Activated T-helper 1 cell treated with anti-CD3 and anti-CD28 coated beads, Interleukin-12 subunit alpha, Interleukin-12 subunit beta, Interleukin-2, Interleukin-4 antibody, amounts not matched to agents 30 ng/mL and 10 ng/mL and 1 ng/mL, durations not matched to agents 14 hours and 24 hours and 36 hours (primary cell): ENCODE measurements around the gene ARFGAP1. TPM values are rescaled to one million over a fixed set of nuclear protein-coding genes. Genes with fewer than 3 reads are reported as not detected.
"Not testable (repeated sequence)": the region's sequence is repeated elsewhere in the genome, so short reads cannot be mapped to it uniquely, and the experiment has no call there.

ENCODE experiments used
- DNase-seq: peaks from one replicate; pipeline ENCODE4 v3.0.0; 2021; ENCODE audit warnings: low spot score
- H3K27ac Mint-ChIP-seq: one replicate; pipeline ENCODE4 v1.8.0; 2021; ENCODE audit warnings: mild to moderate bottlenecking, mixed read lengths
- H3K27me3 Mint-ChIP-seq: one replicate; pipeline ENCODE4 v1.8.0; 2022; ENCODE audit warnings: mild to moderate bottlenecking, moderate library complexity, mixed read lengths; ENCODE audit not compliant: insufficient read depth
- H3K36me3 Mint-ChIP-seq: one replicate; pipeline ENCODE4 v1.8.0; 2021; ENCODE audit warnings: low read depth, mixed read lengths
- H3K4me1 Mint-ChIP-seq: one replicate; pipeline ENCODE4 v1.8.0; 2021; ENCODE audit warnings: low read depth, mixed read lengths
- H3K4me3 Mint-ChIP-seq: one replicate; pipeline ENCODE4 v1.8.0; 2021; ENCODE audit warnings: mild to moderate bottlenecking, moderate library complexity, mixed read lengths
- H3K9me3 Mint-ChIP-seq: one replicate; pipeline ENCODE4 v1.8.0; 2021; ENCODE audit warnings: mixed read lengths
- intact Hi-C: fragments of 100-400 bp; cut with micrococcal nuclease; formaldehyde crosslinking; loops from one replicate; pipeline ENCODE4 v1.15.1; 2024
- total RNA-seq: library from RNA; stranded (reverse); gene quantifications from 2 replicates; pipeline ENCODE4 v1.2.3, GENCODE V29; 2022

Gene ARFGAP1
- total RNA-seq, 1 donor from 2014 or later, result 107 TPM

GRCh38 chr20:63246490-63247288 lies 25.9 kb upstream of the ARFGAP1 start:
- intact Hi-C loops, result no loop called here
- no peak overlapping the region for H3K27ac Mint-ChIP-seq
- H3K9me3 Mint-ChIP-seq, result no peaks in the 10 kb centered on the region
- no peak for DNase-seq
- H3K4me1 Mint-ChIP-seq, result no peaks in the 10 kb centered on the region
- H3K36me3 Mint-ChIP-seq, result no peaks in the 10 kb centered on the region
- peaks cover 7% of the 10 kb centered on the region for H3K27me3 Mint-ChIP-seq
- no peak overlapping the region for H3K4me3 Mint-ChIP-seq

GRCh38 chr20:63247671-63248228 lies 24.9 kb upstream of the ARFGAP1 start:
- intact Hi-C loops, result no loop called here
- no peak overlapping the region for H3K27ac Mint-ChIP-seq

GRCh38 chr20:63248835-63249591 lies 23.6 kb upstream of the ARFGAP1 start:
- no peak overlapping the region for H3K4me3 Mint-ChIP-seq
- H3K9me3 Mint-ChIP-seq, result no peaks in the 10 kb centered on the region
- intact Hi-C loops, result no loop called here
- H3K27ac Mint-ChIP-seq, result no peak overlapping the region
- DNase-seq, result no peak
- no peaks in the 10 kb centered on the region for H3K36me3 Mint-ChIP-seq
- peaks cover 15% of the 10 kb centered on the region for H3K27me3 Mint-ChIP-seq
- H3K4me1 Mint-ChIP-seq, result no peaks in the 10 kb centered on the region

More at GRCh38 chr20:63247671-63248228, 24.9 kb upstream of the ARFGAP1 start:
- H3K4me1 Mint-ChIP-seq, result no peaks in the 10 kb centered on the region
- no peaks in the 10 kb centered on the region for H3K9me3 Mint-ChIP-seq
- peaks cover 9% of the 10 kb centered on the region for H3K27me3 Mint-ChIP-seq
- DNase-seq, result no peak
- H3K36me3 Mint-ChIP-seq, result no peaks in the 10 kb centered on the region
- no peak overlapping the region for H3K4me3 Mint-ChIP-seq

GRCh38 chr20:63249891-63250290 lies 22.7 kb upstream of the ARFGAP1 start:
- intact Hi-C loops, result no loop called here
- Mint-ChIP-seq H3K4me3 (no peak overlapping the region), H3K36me3 (no peaks in the 10 kb centered on the region), H3K27ac (no peak overlapping the region), H3K4me1 (no peaks in the 10 kb centered on the region), H3K9me3 (no peaks in the 10 kb centered on the region), H3K27me3 (peaks cover 18% of the 10 kb centered on the region)
- DNase-seq, result no peak

GRCh38 chr20:63251350-63251749 lies 21.3 kb upstream of the ARFGAP1 start:
- H3K27ac Mint-ChIP-seq, H3K4me1 Mint-ChIP-seq, DNase-seq, H3K9me3 Mint-ChIP-seq, H3K4me3 Mint-ChIP-seq, H3K36me3 Mint-ChIP-seq, intact Hi-C loops: not testable (repeated sequence)
- H3K27me3 Mint-ChIP-seq, result peaks cover 28% of the 10 kb centered on the region

- H3K36me3 Mint-ChIP-seq, result no peaks in the 10 kb centered on the region
- H3K4me3 Mint-ChIP-seq, result no peak overlapping the region
- intact Hi-C loops, result no loop called here
- H3K9me3 Mint-ChIP-seq, result no peaks in the 10 kb centered on the region
- peaks cover 30% of the 10 kb centered on the region for H3K27me3 Mint-ChIP-seq
- no peak for DNase-seq
- no peaks in the 10 kb centered on the region for H3K4me1 Mint-ChIP-seq
- no peak overlapping the region for H3K27ac Mint-ChIP-seq
Measured at GRCh38 chr20:63252284-63252711, 20.3 kb upstream of the ARFGAP1 start.

GRCh38 chr20:63253065-63253437 lies 19.6 kb upstream of the ARFGAP1 start:
- DNase-seq, result no peak
- Mint-ChIP-seq H3K27ac (no peak overlapping the region), H3K4me1 (no peaks in the 10 kb centered on the region), H3K4me3 (no peak overlapping the region), H3K9me3 (no peaks in the 10 kb centered on the region), H3K36me3 (no peaks in the 10 kb centered on the region), H3K27me3 (peaks cover 30% of the 10 kb centered on the region)
- intact Hi-C loops, result no loop called here

GRCh38 chr20:63253438-63254231 lies 19.0 kb upstream of the ARFGAP1 start:
- Mint-ChIP-seq H3K27ac (no peak overlapping the region), H3K27me3 (peaks cover 33% of the 10 kb centered on the region), H3K4me1 (no peaks in the 10 kb centered on the region), H3K36me3 (no peaks in the 10 kb centered on the region), H3K4me3 (no peak overlapping the region), H3K9me3 (no peaks in the 10 kb centered on the region)
- DNase-seq, result no peak
- intact Hi-C loops, result no loop called here

- Mint-ChIP-seq H3K27me3 (peaks cover 33% of the 10 kb centered on the region), H3K4me1 (no peaks in the 10 kb centered on the region), H3K27ac (no peak within 1 kb of the TSS), H3K9me3 (no peaks in the 10 kb centered on the region), H3K4me3 (no peak within 1 kb of the TSS), H3K36me3 (no peaks in the 10 kb centered on the region)
- intact Hi-C loops, result no loop called here
- DNase-seq, result no peak
Measured at GRCh38 chr20:63254232-63254605, 18.4 kb upstream of the ARFGAP1 start, which contains the start of gene NKAIN4. NKAIN4 (minus strand) TSS chr20:63254463; CDS start chr20:63254450, 13 bp downstream.

GRCh38 chr20:63254606-63255384 lies 17.8 kb upstream of the ARFGAP1 start:
- DNase-seq, result no peak
- H3K36me3 Mint-ChIP-seq, result no peaks in the 10 kb centered on the region
- peaks cover 35% of the 10 kb centered on the region for H3K27me3 Mint-ChIP-seq
- H3K27ac Mint-ChIP-seq, result no peak overlapping the region
- no peaks in the 10 kb centered on the region for H3K4me1 Mint-ChIP-seq
- no peak overlapping the region for H3K4me3 Mint-ChIP-seq
- H3K9me3 Mint-ChIP-seq, result no peaks in the 10 kb centered on the region
- intact Hi-C loops, result no loop called here

- H3K36me3 Mint-ChIP-seq, result no peaks in the 10 kb centered on the region
- intact Hi-C loops, result no loop called here
- no peak overlapping the region for H3K4me3 Mint-ChIP-seq
- H3K9me3 Mint-ChIP-seq, result no peaks in the 10 kb centered on the region
- H3K27me3 Mint-ChIP-seq, result peaks cover 33% of the 10 kb centered on the region
- no peak for DNase-seq
- H3K27ac Mint-ChIP-seq, result no peak overlapping the region
- no peaks in the 10 kb centered on the region for H3K4me1 Mint-ChIP-seq
Measured at GRCh38 chr20:63255931-63256704, 16.5 kb upstream of the ARFGAP1 start.
